DND-41 (cell line): ENCODE measurements around the gene NFIA.
"Not testable (repeated sequence)": the region's sequence is repeated elsewhere in the genome, so short reads cannot be mapped to it uniquely, and the experiment has no call there.

Experiments
- ATAC-seq: fragments of 200-7000 bp; cut with Tn5 transposase; 3 replicates; pipeline ENCODE4 v1.9.1; 2021; ENCODE audit warnings: low read depth; ENCODE audit not compliant: insufficient read depth
- DNase-seq: peaks from one replicate; pipeline ENCODE4 v3.0.0-alpha.2; 2020
- H2AFZ ChIP-seq: 2 replicates; pipeline ENCODE4 v1.6.0; 2012; ENCODE audit warnings: low read depth, low read length
- H3K27ac ChIP-seq: 2 replicates; pipeline ENCODE4 v1.5.1; 2012; ENCODE audit warnings: low read length, inconsistent platforms
- H3K27me3 ChIP-seq: fragments of 200-600 bp; sonication (generic); 2 replicates; pipeline ENCODE4 v1.6.0; 2012; ENCODE audit warnings: low read length, mild to moderate bottlenecking, inconsistent platforms; ENCODE audit not compliant: insufficient read depth, poor library complexity
- H3K36me3 ChIP-seq: 2 replicates; pipeline ENCODE4 v1.5.1; 2012; ENCODE audit warnings: low read length, inconsistent platforms; ENCODE audit not compliant: insufficient read depth
- H3K4me1 ChIP-seq: 2 replicates; pipeline ENCODE4 v1.5.1; 2012; ENCODE audit warnings: mild to moderate bottlenecking, low read length; ENCODE audit not compliant: insufficient read depth
- H3K4me2 ChIP-seq: 2 replicates; pipeline ENCODE4 v1.6.0; 2012; ENCODE audit warnings: mild to moderate bottlenecking, moderate library complexity, low read length, inconsistent platforms; ENCODE audit not compliant: insufficient read depth
- H3K4me3 ChIP-seq, 2 experiments: fragments of 200-600 bp in 1 of 2; shearing (Covaris generic) in 1 of 2; 2 replicates each; pipeline ENCODE4 v1.5.1; 2012 to 2016; ENCODE audit warnings: inconsistent platforms in 2 of 2, low read length in 2 of 2, mild to moderate bottlenecking in 2 of 2, low read depth in 1 of 2, moderate library complexity in 1 of 2
- H3K79me2 ChIP-seq: 2 replicates; pipeline ENCODE4 v1.6.0; 2012; ENCODE audit warnings: low read length, inconsistent platforms; ENCODE audit not compliant: insufficient read depth
- H3K9ac ChIP-seq: 2 replicates; pipeline ENCODE4 v1.6.0; 2012; ENCODE audit warnings: low read depth, mild to moderate bottlenecking, inconsistent platforms, low read length, moderate library complexity
- H3K9me3 ChIP-seq: 2 replicates; pipeline ENCODE4 v1.5.1; 2012; ENCODE audit warnings: low read length, moderate library complexity, mild to moderate bottlenecking, inconsistent platforms; ENCODE audit not compliant: insufficient read depth, severe bottlenecking
- H4K20me1 ChIP-seq: 2 replicates; pipeline ENCODE4 v1.6.0; 2012; ENCODE audit warnings: low read length; ENCODE audit not compliant: insufficient read depth
- EZH2 ChIP-seq: IDR thresholded peaks from 3 replicates; pipeline ENCODE4 v1.6.1; 2012; ENCODE audit warnings: borderline replicate concordance, low read depth, mild to moderate bottlenecking, moderate library complexity, low read length, inconsistent platforms; ENCODE audit not compliant: severe bottlenecking
- TF ChIP-seq, protein P1 (sequence below): IDR thresholded peaks from 2 replicates; pipeline ENCODE4 v1.5.1; 2012; ENCODE audit warnings: borderline replicate concordance, low read length, moderate library complexity, mild to moderate bottlenecking; ENCODE audit not compliant: poor library complexity, severe bottlenecking; ENCODE audit errors: extremely low read depth

NFIA gene

DNA sequence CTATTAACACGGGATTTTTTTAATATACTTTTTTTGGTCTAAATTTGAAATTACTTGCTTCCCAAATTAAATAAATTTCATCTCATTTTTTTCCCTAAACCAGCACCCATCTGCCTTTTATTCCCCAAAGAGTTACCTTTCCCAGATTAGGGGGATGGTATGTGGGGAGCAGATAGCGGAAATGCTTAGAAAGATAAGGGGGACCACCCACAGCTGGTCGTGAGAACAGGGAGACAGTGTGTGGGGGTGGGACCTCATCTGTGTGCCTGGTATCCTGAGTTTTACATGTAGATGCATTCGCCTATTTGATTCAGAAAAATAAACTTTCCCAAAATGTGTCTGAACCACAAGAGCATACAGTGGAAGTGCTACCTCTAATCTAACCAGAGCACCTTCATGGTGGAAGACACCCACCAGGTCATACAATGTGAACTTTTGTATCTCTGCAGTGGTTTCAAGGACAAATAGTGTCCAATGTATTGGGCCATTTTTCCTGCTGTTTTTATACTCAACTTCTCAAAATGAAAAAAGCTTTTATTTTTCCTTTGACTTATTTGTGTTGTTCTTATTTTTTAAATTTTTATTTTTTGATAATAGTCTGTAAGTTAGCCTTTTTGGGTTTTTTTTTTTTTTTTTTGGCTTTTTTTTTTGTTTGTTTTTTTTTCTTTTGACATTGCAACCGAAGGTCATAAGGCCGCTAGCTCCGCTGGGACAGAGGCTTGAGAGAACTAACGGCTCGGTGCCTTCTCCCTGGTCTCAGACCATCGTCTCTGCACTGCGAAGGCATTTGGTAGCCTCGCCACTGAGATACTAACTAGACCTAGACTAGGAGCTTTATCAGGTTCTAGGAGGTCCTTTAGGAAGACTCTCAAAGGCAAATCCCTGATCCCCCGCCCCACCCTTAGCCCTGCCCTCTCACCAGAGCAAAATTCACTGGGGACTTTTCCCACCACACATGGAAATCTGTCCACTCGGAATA is 379.3 kb downstream of the NFIA start:
- H3K27ac ChIP-seq: no peak overlapping the region

DNA sequence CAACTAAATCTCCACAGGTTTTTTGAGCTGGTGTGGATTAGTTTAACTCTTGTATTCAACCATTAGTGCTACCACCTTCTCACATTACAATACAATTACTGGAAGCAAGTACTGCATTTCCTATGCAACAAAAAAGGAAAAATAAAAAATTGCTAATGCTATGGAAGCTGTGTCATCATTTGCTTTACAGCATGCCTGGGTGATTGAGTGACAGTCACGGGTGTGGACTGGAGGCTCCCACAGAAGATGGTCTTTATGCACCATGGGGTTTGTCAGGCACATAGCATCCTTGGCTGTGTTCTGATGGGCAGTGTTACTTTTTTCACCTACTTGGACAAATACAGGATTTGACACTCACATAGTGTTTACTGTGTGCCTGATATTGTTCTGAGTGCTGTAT is 380.3 kb downstream of the NFIA start:
- Histone ChIP-seq H2AFZ (no peak overlapping the region), H4K20me1 (no peaks in the 10 kb centered on the region), H3K4me3 (no peak overlapping the region), H3K27ac (no peak overlapping the region), H3K79me2 (no peaks in the 10 kb centered on the region), H3K9me3 (no peaks in the 10 kb centered on the region), H3K36me3 (no peaks in the 10 kb centered on the region), H3K9ac (no peak overlapping the region), H3K27me3 (no peaks in the 10 kb centered on the region), H3K4me2 (no peak overlapping the region), H3K4me1 (no peaks in the 10 kb centered on the region)
- ATAC-seq (no peak), DNase-seq (no peak)
- TF ChIP-seq, protein P1, sequence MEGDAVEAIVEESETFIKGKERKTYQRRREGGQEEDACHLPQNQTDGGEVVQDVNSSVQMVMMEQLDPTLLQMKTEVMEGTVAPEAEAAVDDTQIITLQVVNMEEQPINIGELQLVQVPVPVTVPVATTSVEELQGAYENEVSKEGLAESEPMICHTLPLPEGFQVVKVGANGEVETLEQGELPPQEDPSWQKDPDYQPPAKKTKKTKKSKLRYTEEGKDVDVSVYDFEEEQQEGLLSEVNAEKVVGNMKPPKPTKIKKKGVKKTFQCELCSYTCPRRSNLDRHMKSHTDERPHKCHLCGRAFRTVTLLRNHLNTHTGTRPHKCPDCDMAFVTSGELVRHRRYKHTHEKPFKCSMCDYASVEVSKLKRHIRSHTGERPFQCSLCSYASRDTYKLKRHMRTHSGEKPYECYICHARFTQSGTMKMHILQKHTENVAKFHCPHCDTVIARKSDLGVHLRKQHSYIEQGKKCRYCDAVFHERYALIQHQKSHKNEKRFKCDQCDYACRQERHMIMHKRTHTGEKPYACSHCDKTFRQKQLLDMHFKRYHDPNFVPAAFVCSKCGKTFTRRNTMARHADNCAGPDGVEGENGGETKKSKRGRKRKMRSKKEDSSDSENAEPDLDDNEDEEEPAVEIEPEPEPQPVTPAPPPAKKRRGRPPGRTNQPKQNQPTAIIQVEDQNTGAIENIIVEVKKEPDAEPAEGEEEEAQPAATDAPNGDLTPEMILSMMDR: no peak
- TF ChIP-seq EZH2: no peak

More for the DNA sequence above, 379.3 kb downstream of the NFIA start:
- no peaks in the 10 kb centered on the region for H3K36me3 ChIP-seq
- H3K4me3 ChIP-seq: no peak overlapping the region
- H3K27me3 ChIP-seq: no peaks in the 10 kb centered on the region
- H3K9ac ChIP-seq: no peak overlapping the region
- no peaks in the 10 kb centered on the region for H3K79me2 ChIP-seq
- no peak for ATAC-seq
- H3K9me3 ChIP-seq: no peaks in the 10 kb centered on the region
- no peak for DNase-seq
- no peaks in the 10 kb centered on the region for H4K20me1 ChIP-seq
- H2AFZ ChIP-seq: no peak overlapping the region
- H3K4me2 ChIP-seq: no peak overlapping the region
- no peaks in the 10 kb centered on the region for H3K4me1 ChIP-seq
- no peak for TF ChIP-seq EZH2
- TF ChIP-seq, protein P1: no peak

GRCh38 chr1:61463220-61463619 is 380.9 kb downstream of the NFIA start:
- no peak overlapping the region for H3K4me2 ChIP-seq
- no peak for ATAC-seq

GRCh38 chr1:61467836-61468235 is 385.5 kb downstream of the NFIA start:
- H3K27ac ChIP-seq, H3K79me2 ChIP-seq, H3K9me3 ChIP-seq, H4K20me1 ChIP-seq, H3K4me1 ChIP-seq, H3K36me3 ChIP-seq, H3K4me3 ChIP-seq, ATAC-seq, H2AFZ ChIP-seq, H3K27me3 ChIP-seq, DNase-seq, H3K4me2 ChIP-seq, H3K9ac ChIP-seq: not testable (repeated sequence)

More at GRCh38 chr1:61463220-61463619, 380.9 kb downstream of the NFIA start:
- Histone ChIP-seq H3K9me3 (no peaks in the 10 kb centered on the region), H3K27ac (no peak overlapping the region), H3K36me3 (no peaks in the 10 kb centered on the region), H2AFZ (no peak overlapping the region), H3K79me2 (no peaks in the 10 kb centered on the region), H4K20me1 (no peaks in the 10 kb centered on the region), H3K4me3 (no peak overlapping the region), H3K27me3 (no peaks in the 10 kb centered on the region), H3K9ac (no peak overlapping the region), H3K4me1 (no peaks in the 10 kb centered on the region)
- DNase-seq: no peak
- no peak for TF ChIP-seq EZH2
- TF ChIP-seq, protein P1: no peak
